NCI-H345 (cell line): ENCODE results near the gene CALCR.
"Not testable (repeated sequence)": the region's sequence is repeated elsewhere in the genome, so short reads cannot be mapped to it uniquely, and the experiment has no call there.

Experiments used
- DNase-seq: peaks from one replicate; lab custom pipeline; 2025; lab: John Stamatoyannopoulos, UW

The CALCR gene

DNA sequence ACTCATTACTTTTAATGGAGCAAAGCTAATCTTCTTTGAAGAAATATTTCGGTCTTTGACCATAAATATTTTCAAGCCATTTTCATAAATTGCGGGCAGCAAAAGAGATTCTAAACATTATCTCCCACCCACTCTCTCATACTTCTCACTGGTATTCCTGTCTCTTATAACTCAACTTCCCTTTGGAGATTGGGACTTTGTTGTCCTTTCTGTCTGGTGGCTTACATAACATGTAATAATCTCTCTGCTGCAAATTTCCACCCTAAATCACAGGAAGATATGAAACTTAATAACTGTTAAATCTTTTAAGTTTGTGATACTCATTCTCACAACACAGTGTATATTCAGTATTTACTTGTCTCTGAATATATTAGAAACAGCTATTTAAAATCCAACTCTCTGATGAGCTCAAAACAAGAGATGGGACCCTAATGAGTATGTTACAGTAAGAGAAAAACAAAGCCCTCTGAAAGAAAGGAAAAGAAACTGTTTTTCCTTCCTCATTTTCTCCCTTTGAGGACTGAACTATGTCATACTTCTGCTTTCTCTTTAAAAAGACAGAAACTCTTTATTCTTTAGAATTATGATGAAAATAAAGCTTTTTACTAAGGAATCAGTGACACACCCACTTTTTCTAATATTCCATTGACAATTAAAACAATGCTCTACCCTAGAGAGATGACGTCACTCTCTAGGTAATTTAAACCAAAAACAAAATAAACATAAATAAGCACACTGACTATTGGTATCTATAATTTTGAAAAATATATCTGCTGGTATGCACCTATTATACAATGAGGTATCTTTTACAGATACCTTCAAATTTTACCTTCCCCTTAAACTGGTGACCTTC lies 14.7 kb downstream of the CALCR start:
- no peak for DNase-seq

DNA sequence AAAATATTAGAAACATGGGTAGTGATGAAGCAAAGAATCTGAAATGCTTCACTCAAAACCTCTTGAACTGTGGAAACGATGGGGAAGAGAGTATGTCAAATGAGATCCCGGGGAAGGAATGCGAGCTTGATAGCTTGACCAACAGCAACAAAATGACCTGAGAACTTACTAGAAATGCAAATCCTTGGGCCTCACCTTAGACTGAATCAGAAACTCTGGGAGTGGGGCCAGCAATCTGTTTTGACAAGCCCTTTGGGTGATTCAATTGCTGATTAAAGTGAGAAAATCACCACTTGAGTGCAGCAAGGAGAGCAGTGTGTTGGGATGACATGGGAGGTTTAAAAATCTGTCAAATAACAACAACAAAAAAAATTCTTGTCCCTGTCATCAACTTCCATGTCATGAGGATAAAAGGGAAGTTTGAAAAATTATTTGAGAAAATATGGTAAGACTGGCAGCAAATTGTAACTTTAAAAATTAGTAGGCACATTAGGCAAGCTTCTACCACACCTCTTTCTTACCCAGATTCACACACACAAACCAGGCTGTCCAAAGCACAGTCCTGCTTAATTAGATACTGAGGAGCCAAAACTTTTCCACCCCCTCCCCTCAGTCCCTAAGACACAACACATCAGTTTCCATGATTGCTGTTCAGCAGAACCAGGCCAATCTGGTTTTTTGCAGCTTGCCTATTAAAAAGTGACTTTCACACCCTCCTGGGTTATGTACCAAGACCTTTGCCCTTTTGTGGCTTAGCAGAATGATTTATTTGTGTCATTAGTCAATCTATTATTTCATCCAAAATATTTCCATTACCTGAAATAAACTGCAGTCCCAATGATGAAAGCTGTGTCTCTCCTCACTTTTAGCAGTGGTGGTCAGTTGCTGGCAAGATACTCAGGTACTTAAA lies 15.6 kb downstream of the CALCR start:
- DNase-seq, result no peak

DNA sequence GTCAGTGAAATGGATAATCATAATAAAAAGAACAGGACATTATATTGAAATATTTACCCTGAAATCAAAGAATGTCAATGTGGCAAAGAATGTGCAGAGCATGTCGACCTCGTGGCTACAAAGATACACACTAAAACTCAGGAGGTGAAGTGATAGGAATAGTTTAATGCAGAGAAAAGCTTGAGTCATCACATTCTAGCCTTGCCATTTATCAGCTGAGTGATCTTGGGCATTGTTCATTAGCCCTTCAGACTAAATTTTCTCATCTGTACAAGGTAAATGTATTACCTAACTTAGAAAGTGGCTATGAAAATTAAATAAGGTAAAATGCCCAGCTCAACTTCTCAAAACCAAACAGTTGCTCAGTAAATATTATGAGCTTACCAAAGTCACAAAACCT lies 22.6 kb downstream of the CALCR start:
- DNase-seq, result no peak

DNA sequence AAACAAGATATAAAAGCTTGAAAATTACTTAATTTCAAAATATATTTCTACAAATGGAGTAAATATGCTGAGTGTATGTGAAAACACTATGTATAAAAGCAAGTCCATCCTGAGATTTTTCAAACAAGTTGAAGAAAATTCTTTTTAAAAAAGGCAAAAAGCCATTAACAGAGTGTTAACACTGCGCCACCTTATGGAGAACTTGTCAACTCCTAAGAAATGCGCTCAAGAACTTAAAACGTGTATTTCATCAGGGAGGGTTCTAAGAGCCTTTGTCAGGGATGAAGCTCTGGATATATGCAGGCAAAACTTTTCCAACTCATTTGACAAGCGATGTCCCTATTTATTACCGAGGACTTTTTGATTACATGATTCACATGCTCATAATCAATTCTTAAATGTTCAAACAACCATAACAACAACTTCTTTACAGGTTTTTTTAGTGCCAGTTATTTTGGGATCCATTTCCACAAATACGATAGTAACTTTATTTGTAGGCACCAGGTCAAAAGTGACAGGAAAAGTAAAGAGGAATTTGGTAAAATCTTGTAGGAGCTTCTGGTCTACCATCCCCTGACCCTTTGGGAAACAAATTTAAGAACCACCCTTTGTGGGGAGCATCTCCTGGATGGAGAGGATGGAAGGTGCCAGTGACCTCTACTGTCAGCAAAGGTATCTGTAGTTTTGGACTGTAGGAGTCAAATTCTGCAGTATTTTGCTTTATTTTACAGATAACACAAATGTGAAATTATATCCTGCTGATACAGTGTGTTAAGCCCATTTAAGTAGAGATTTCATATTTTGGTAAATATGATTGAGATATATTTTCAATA lies 23.2 kb downstream of the CALCR start:
- DNase-seq, result no peak

DNA sequence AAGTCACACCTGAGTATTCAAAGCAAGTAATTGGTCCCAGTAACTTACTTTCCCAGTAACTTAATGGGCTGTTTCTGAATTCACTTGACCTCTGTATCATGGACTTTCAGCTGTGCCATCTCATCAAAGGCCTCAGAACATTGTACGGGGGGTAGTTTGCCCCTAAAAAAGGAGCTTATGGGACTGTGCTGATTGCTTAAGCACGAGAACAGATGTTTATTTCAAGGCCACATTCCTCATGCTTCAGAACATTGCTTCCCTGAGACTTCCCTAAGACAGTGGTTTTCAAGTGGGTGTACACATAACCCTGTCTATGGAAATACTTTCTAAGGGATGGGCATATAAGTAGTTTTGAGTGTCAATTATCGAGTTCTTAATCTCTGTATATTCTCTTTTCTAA lies 26.8 kb downstream of the CALCR start:
- no peak for DNase-seq

DNA sequence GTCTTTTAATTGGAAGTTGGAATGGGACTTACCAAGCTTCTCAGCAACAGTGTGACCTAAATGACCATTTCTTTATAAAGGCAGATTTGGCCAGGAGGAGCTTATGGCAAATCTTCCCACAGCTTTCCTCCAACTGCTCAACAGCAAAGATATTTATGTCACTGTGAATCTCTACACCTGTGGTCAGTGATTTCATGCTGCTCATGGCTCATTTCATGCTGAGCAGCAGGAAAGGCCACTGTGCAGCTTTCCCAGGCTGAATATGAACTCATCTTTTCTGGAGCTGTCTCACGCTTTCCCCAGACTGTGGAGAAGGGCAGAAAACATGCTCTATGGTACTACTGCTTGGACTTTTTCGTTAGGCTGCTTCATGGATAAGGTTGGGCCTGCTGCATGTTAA lies 29.8 kb downstream of the CALCR start:
- DNase-seq, result no peak

DNA sequence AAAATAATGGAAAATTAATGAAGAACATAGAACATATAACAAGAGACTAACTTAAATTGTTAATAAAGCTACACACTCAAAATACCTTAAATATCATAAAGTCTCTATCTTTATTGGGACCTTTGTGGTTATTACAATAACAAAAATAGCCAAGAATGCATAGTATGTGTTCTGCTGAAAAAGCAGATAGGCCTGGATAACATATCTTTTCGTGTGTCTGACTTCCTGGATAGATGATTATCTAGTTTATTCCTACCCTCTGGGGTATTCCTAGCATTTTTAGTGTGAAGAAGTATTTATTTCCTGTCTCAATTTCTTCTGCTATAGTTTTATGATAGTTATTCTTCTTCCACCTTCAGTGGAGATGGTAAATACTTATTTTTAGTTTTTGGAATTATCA lies 36.5 kb downstream of the CALCR start:
- no peak for DNase-seq

DNA sequence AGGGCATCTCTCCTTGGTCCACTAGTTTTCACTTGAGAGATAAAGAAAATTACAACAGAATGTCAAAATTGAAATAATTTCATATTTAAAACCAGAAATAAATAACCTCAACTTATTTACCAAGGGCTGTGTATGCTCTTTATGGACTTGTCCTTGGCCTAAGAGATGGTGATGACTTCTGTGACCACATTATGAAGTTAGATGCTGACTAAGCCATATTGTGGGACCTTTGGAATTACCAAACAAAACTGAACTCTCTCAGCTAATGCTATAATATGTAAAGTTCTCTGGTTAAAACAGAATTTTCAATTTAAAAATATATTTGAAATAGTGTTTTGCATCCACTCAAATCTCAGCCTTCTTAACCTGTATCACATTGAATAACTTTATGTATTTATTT lies 38.9 kb downstream of the CALCR start:
- no peak for DNase-seq

DNA sequence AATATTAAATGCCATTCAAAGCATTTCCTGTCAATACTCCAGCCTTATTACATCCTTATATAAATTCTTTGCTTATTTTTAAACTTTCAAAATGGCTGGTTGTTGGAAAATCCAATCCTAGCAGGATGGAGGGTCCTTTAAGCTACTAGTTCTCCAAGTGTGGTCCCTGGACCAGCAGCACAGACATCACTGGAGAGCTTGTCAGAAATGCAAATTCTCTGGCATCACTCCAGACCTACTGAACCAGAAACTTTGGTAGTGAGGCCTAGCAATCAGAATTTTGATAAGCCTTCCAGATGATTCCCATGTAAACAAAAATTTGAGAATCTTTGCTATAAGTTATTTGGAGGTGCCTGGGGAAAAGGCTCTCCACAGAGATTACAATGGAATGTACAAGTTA lies 43.8 kb downstream of the CALCR start:
- DNase-seq, result peak; percentile 0

DNA sequence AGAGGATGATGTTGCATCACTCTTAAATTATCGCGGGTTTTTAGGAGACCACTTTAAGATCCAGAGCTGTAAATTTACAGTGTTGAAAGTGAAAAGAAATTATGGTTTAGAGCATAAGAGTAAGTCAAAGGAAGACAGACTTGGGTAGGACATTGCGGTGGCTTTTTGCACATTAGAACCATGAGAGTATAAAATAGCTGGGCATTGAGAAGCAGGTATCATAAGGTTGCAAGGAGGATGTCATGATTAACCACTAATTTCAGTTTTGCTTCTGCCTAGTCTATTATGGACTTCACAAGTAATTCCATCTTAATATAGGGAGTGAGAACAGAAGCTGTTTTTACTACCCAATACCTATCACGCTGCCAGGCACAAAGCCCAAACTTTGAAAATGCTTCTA lies 57.7 kb downstream of the CALCR start:
- DNase-seq, result no peak

DNA sequence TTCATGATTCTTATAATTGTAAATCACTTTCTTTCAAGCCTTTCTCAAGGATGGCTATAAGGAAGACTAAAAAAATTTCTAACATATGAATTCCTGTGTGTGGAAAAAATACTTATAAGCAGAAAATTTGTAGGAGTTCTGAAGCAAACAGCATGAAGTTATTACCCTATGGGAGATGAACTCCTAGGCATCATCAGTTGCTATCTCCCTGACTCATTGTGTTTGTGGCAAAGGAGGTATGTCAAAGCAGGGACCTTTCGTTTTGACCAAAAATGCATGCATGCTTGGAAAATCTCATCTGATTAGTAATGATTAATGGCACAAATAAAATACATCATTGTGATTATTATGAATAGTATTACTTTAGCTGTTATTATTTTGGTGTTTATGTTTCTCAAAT lies 59.4 kb downstream of the CALCR start:
- no peak for DNase-seq

DNA sequence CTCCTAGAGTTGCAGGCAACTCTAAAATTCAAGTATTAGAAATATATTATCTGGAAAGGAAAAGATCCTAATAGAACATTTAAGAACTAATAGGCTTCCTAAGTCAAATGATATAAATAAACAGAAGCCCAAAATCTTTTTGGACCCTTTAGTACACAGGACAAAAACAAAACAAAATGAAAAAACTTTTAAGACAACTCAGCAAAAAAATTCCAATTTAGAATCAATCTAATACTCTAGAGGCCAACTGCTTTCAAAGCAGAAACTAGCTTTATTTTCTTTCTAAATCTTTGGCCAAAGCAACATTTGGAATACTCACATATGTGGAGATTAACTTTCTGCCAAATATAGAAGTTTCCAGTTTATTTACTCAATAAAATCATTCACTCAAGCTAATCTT lies 65.2 kb downstream of the CALCR start:
- no peak for DNase-seq

DNA sequence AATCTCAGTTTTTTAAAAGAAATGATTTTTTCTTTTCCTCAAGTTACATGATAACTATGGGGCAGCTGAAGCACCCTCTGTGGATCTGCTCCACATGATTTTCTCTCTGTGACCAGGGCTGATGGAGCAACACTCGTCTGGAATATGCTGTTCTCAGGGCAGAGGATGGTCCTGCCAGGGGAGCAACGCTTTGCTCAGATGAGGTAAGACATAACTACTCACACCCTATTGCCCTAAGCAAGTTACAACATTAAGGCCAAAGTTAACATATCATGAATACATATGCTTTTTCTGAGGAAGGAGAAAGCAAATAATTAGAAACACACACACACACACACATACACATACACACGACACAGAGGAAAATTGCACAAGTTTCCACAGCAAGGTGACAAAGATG lies 71.4 kb downstream of the CALCR start:
- no peak for DNase-seq

DNA sequence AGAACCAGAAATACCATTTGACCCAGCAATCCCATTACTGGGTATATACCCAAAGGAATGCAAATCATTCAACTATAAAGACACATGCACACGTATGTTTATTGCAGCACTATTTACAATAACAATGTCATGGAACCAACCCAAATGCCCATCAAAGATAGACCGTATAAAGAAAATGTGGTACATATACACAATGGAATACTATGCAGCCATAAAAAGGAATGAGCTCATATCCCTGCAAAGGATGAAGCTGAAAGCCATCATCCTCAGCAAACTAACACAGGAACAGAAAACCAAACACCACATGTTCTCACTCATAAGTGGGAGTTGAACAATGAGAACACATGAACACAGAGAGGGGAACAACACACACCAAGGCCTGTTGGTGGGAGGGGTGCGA lies 82.7 kb downstream of the CALCR start:
- DNase-seq, result not testable (repeated sequence)

DNA sequence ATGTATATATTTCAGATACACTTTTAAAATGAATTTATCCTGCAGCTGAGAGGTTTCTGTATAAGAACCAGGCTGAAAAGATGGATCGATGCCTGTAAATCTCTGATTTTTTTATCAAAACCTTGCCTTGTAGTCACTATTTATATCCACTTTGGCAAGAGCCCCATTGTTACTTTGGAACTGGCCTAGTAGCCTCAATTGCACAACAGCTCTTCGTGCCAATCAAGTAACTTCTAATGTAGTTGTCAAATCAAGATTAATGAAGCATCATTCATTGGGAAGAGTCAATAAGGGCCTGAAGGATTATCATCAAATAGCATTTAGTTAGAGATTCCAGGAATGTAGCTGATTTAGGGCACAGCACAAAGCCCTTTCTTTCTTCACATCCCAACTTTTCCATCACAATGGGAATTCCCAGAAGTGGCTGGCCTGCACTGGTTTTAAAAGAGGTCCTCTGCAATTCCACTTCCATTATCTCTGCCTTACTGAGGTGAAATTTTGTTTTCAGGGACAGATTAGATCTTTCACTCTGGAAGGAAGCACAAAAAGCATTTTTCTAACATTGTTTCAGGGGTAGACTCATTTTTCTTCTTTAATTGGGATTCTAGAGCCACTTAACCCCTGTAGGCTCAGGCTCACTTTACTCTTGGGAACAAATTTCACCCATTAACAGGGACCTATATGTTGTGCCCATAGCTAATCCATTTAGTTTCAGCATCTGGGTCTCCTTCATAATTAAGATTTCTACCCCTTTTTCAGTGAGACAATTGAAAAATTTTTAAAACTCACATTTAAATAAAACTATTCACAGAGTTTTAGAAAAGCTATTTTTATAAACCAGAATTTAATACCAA lies 97.8 kb downstream of the CALCR start:
- no peak for DNase-seq

DNA sequence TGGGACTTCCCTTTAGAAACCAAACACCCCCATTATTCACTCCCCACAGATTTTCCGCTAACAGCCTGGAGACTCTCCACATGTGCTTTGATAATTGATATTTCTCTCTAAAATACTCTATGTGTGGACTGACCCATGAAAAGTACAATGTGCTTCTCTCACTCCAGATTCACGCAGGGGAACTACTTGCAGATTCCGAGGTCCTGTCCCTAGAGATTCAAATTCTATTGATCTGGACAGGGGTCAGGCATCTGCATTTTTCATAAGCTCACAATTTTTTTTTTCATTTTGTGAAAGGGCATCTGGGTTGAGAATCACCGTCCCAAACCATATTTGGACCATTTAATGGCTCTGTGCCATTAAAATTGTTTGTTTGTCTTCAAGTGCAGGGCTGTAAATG lies 98.7 kb downstream of the CALCR start:
- DNase-seq, result no peak

DNA sequence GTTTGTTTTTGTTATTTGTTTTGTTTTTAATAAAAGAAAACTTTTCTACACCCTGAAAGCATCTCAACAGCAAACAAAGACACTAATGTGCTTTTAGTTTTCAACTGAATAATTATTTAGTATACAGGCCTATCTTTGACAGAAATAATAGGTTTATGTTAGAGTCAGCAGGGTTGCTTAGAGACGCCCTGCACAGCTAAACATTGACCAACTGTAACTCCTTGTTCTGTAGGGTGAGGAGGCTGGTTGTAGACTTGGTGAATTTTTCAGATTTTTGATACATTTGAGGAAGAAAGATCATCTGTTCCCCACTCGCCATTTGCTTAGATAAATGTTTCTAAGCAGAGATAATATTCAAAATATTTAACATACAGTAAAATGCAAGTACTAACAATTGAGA lies 103.1 kb downstream of the CALCR start:
- no peak for DNase-seq

DNA sequence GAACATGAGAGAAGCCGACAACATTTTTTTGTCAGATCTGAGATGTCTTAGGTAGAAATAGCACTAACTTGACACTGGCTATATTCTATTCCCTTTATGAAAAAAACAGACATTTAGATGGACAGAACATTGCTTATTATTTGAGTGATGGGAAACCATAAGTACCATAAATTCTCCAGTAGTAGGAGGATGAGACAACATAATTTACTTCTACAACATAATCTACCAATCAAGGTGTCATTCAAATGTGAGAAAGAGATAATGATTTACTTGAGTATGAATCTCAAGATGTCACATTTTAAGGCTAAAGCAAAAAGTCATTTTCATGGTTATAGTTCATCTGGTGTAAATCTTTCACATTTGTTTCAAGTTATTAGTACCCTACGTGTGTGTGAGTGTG lies 110.8 kb downstream of the CALCR start:
- DNase-seq, result no peak

DNA sequence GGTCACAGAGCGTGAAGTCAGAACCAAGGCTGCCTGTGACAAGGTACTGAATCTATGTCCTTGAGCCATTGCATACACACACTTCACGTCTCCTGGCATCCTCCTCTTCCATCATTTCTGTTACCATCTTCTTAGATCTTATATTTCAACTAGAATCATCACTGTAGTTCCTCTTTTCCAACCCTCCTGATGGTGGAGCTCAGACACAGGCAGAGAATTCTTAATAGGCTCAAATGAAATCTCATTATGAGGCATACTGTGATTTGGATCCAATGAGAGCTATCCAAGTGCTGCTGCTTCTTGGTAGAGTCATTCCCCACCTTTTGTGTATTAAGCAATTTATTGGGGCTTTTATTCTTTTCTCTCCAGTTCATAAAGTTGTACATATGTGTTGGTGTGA lies 113.2 kb downstream of the CALCR start:
- DNase-seq, result peak; percentile 6

DNA sequence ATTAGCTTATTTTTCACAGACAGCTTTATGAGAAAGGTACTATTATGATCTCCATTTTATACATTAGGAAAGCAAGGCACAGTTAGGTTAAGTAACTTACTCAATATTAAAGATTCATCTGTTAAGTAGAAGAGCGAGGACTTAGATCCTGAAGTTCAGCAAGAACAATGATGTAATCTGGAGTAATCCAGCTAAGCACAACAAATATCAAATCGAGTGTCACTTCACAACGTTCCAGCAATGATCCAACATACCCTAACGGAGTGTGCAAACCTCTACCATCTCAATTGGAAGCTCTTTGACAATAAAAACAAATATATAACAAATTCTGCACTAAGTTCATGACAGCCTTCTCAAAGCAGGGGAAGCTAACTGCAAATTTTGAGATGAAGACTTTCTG lies 121.3 kb downstream of the CALCR start:
- no peak for DNase-seq

DNA sequence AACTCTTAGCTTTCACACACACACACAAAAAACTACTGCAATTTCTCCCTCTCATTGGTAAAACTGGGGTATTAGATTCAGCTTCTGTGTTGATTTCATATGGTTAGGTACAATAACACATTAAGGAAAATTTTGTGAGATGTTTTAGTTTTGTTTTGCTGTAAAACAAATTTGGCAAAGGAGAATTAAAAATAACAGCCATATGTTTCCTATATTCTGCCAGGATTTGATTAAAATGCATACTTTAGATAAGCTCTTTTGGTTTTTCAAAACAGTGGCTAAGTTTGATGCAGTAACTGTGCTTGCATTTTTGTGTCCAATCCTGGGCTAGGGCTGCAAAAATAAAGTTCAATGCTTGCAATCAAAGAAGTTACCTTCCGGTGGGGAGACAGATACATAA lies 126.3 kb downstream of the CALCR start:
- no peak for DNase-seq
